HG02759 (cell line): ENCODE results near the gene LARGE2.

Source experiments
- ATAC-seq: cut with Tn5 transposase; IDR thresholded peaks from one replicate; pipeline ENCODE4 v1.9.1; 2021; ENCODE audit warnings: mild to moderate bottlenecking, moderate library complexity; ENCODE audit not compliant: unreplicated experiment

Gene LARGE2

DNA sequence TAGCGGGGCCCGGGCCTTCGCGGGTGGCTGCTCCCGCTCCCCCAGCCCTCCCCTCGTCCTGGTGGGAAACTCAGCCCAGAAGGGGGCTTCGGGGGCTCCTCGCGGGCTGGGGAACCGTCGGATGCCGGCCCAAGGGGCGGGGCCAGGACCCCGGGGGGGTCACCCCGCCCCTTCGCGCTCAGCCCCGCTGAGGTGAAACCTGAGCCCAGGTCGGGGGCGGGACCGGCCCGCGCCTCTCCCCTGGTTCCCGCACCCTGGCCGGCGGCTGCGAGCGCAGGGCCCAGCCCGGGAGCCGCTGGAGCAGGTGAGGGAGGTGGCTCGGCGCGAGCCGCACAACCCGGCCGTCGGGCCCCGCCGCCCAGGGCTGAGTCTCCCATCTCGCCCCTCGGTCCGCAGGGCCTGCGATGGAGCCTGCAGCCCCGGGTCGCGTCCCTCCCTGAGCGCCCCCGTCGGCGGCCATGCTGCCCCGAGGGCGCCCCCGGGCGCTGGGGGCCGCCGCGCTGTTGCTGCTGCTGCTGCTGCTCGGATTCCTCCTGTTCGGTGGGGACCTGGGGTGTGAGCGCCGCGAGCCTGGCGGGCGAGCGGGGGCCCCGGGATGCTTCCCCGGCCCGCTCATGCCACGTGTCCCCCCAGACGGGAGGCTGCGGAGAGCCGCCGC is at the start of gene LARGE2:
TSS of gene LARGE2 (plus strand) at position 232 of the 658 bp plus-strand sequence. CDS start at position 459, 227 bp downstream.
- ATAC-seq, result no peak

- no peak for ATAC-seq
These were observed 46.1 kb upstream of the LARGE2 start for GRCh38 chr11:45876401-45876800.

GRCh38 chr11:45877221-45877620 is 45.2 kb upstream of the LARGE2 start:
- ATAC-seq, result no peak

DNA sequence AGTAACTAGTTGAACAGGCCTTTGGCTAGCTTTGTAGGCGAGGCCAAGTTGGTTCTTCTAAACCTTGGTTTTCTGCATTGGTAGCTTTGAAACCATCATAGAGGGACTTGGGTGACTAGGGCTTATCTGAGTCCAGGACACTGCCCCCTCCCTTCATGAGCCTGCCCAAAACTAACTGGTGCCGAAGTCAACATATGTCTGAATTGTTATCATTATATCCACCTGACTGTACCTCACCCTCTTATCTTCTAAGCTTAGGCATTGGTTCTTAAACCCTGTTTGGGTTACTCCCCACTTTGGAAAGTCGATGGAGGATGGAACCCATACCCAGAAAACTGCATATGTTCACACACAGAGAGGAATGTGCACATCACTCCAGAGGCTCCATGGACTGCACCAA is 44.6 kb upstream of the LARGE2 start:
- ATAC-seq, result no peak

GRCh38 chr11:45879803-45880686 is 42.4 kb upstream of the LARGE2 start:
- ATAC-seq, result no peak

DNA sequence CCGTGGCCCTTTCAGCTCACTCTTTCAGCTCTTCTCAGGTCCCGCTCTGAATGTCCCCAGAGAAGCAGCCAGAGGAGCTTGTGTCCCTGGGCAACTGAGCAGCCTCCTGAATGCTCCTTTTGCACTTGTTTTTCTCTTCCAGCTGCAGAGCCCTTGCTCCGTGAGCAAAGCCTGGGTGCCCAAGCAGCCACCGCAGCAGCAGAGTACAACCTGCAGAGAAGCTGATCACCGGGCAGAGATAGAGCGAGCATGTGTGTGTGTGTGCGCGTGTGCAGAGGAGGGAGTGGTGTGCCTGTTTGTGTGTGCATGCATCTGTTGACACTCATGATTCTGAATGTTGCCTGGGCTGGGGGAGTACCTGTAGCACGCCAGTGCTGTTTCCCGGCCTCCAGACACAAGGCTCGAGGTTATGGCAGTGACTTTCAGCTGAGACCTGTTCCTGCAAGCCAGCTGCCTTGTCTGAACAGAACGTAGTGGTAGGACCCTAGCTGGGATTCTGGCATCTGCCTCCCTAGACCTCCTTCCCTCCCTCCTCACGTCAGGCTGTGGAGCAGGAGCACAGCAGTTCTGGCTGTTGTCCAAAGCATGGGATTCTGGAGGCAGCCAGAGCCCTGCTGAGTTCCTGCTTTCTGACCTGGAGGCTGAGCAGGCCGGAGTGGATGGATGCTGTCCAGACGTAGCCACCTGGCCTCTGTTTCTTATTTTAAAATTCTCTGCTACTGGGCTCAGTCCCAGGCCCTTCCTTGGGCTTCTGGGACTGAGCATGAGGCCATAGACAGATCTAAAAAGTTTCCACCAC is 41.5 kb upstream of the LARGE2 start:
- ATAC-seq, result no peak

GRCh38 chr11:45881708-45882368 is 40.6 kb upstream of the LARGE2 start:
- ATAC-seq, result no peak

DNA sequence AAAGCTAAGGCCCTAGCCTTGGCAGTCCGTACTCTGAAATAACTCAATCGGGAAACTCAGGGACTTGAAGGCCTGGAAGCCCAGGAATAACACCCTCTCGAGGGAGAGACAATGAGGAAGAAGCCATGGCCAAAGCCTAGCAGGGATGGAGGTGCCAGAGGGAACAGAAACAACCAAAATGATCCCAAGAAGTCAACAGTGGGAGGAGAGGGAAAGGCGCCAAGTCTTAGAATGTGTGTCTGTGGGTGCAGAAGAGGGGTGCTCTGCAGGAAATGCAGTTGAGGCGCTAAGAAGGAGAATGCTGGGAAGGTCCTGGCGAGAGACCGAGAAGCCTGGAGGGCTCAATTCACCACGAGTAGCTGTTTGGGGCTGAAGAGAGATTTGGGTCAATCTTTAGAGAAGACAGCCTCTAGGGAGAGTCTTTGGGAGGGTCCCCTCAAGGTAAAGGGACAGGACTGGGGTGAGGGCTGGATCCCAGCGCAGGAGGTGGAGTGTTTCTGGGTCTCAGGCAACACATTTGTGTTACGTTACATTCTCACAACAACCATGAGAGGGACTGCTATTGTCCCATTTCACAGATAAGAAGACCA is 37.8 kb upstream of the LARGE2 start:
- ATAC-seq, result no peak

- ATAC-seq, result peak; percentile 76
These were observed 37.1 kb upstream of the LARGE2 start, which contains the start of gene MAPK8IP1 for GRCh38 chr11:45885274-45885920. Gene MAPK8IP1 (plus strand): TSS chr11:45885651. CDS start chr11:45885821, 170 bp downstream.

DNA sequence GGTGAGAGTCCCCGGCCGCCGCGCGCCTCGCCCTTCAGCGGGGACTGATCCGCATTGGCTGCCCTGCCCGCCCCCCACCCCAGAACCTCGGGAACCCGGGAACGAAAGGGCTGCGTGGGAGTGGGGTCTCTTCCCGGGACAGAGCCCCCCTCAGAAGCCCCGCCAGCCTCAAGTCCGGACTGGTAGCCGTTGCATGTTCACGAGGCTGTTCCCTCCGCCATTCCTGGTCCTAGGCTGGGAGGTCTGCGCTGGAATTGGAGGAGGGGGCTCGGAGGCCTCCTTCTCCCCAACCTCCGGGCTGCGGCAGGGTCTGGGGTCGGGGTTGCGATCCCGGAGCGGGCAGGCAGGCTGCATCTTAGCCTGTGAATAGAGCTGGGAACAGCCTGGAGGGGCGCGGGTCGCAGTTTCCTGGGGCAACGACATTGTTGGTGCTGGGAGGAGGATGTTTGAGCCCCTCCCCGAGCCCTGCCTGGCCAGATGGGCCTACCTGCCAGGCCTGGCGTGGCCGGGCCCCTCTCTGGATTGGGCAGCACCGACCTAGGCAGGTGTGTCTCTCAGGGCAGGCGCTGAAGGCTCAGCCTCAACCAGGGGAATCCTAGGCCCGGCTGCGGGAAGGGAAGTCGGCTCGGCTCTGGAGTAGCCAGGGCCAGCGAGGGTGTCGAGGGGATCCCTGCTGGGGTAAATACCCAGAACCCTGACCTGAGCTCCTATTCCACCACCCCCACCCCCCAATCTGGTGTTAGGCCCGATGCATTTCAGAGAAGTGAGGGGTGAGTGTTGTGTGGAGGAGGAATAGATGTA is 36.3 kb upstream of the LARGE2 start:
- ATAC-seq, result no peak

GRCh38 chr11:45886816-45887520 is 35.5 kb upstream of the LARGE2 start:
- ATAC-seq, result no peak

- ATAC-seq, result no peak
These were observed 34.9 kb upstream of the LARGE2 start for GRCh38 chr11:45887587-45887986.

GRCh38 chr11:45889555-45889954 is 32.9 kb upstream of the LARGE2 start:
- ATAC-seq, result no peak

GRCh38 chr11:45889966-45890365 is 32.5 kb upstream of the LARGE2 start:
- ATAC-seq, result no peak

- ATAC-seq, result no peak
These were observed 31.4 kb upstream of the LARGE2 start for GRCh38 chr11:45890886-45891550.

- no peak for ATAC-seq
These were observed 29.6 kb upstream of the LARGE2 start for GRCh38 chr11:45892856-45893255.

DNA sequence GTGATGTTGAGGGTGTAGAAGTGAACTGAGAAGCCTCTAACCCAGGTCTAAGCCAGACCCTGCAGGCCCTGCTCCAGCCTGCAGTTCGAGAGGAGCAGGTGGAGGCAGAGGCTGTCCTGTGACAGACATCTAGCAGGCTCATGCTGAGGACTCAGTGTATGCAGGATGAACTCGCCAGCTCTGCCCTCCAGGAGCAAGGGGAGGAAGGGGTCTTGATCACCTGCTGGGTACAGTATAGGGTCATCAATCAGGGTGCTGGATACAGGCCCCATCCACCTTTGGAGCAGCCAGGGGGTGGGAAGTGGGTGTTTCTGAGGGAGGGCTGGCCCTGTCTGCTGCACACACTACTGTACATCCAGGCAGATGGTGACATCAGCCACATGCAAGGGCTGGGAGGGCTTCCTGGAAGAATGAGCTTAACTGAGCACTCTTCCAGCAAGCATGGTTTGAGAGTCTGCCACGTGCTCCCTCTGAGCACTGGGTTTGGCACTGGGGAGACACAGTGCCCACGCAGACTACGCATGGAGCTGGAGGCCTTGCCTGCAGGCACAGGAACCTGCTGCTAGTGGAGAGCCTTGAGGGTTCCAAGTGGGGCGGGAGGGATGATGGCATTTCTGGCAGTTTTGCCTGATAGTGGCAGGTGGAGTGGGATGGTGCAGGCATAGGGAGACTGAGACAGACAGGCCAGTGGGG is 27.8 kb upstream of the LARGE2 start:
- no peak for ATAC-seq
